ENCODE results near the gene SDC4.
A peak's percentile ranks its signal among the peaks of the same experiment; 100 is the strongest.

Gene SDC4

GRCh38 chr20:45347936-45348778 lies at the start of gene SDC4:
TSS of gene SDC4 (minus strand) at chr20:45348424. CDS start at chr20:45348384, 40 bp downstream.
- DNase-seq (ENCODE audit: low read depth), result peak; percentile 68

- no peak for DNase-seq (ENCODE audit: low read depth)
Observed at GRCh38 chr20:45395114-45395415, 46.8 kb upstream of the SDC4 start.

- DNase-seq (ENCODE audit: low read depth), result no peak
Observed at GRCh38 chr20:45394221-45395113, 46.2 kb upstream of the SDC4 start.

GRCh38 chr20:45392733-45393132 lies 44.5 kb upstream of the SDC4 start:
- no peak for DNase-seq (ENCODE audit: low read depth)

GRCh38 chr20:45391559-45391958 lies 43.3 kb upstream of the SDC4 start:
- DNase-seq (ENCODE audit: low read depth), result no peak

GRCh38 chr20:45390931-45391330 lies 42.7 kb upstream of the SDC4 start:
- DNase-seq (ENCODE audit: low read depth), result no peak

- DNase-seq (ENCODE audit: low read depth), result no peak
Observed at GRCh38 chr20:45387274-45387673, 39.0 kb upstream of the SDC4 start.

- no peak for DNase-seq (ENCODE audit: low read depth)
Observed at GRCh38 chr20:45378191-45378590, 30.0 kb upstream of the SDC4 start, which contains the start of gene TP53TG5. TSS of gene TP53TG5 (minus strand) at chr20:45378325. CDS start at chr20:45378236, 89 bp downstream.

GRCh38 chr20:45377269-45377668 lies 29.0 kb upstream of the SDC4 start:
- no peak for DNase-seq (ENCODE audit: low read depth)

GRCh38 chr20:45374966-45375365 lies 26.7 kb upstream of the SDC4 start:
- no peak for DNase-seq (ENCODE audit: low read depth)

GRCh38 chr20:45374101-45374467 lies 25.9 kb upstream of the SDC4 start:
- no peak for DNase-seq (ENCODE audit: low read depth)

- peak; percentile 87 for DNase-seq (ENCODE audit: low read depth)
Observed at GRCh38 chr20:45373353-45374100, 25.3 kb upstream of the SDC4 start.

GRCh38 chr20:45372646-45373352 lies 24.6 kb upstream of the SDC4 start:
- no peak for DNase-seq (ENCODE audit: low read depth)

- no peak for DNase-seq (ENCODE audit: low read depth)
Observed at GRCh38 chr20:45372241-45372640, 24.0 kb upstream of the SDC4 start.

- DNase-seq (ENCODE audit: low read depth), result no peak
Observed at GRCh38 chr20:45370571-45371160, 22.4 kb upstream of the SDC4 start.

- DNase-seq (ENCODE audit: low read depth), result no peak
Observed at GRCh38 chr20:45368221-45368980, 20.2 kb upstream of the SDC4 start.

GRCh38 chr20:45367126-45367525 lies 18.9 kb upstream of the SDC4 start:
- DNase-seq (ENCODE audit: low read depth), result no peak

GRCh38 chr20:45366631-45367030 lies 18.4 kb upstream of the SDC4 start:
- no peak for DNase-seq (ENCODE audit: low read depth)

- no peak for DNase-seq (ENCODE audit: low read depth)
Observed at GRCh38 chr20:45366192-45366591, 18.0 kb upstream of the SDC4 start.

- no peak for DNase-seq (ENCODE audit: low read depth)
Observed at GRCh38 chr20:45365444-45365970, 17.3 kb upstream of the SDC4 start.

Measured in activated T-cell treated with anti-CD3 and anti-CD28 coated beads for 48 hours (primary cell).